ENCODE measurements around the gene ALOXE3.
"Not testable (repeated sequence)": the region's sequence is repeated elsewhere in the genome, so short reads cannot be mapped to it uniquely, and the experiment has no call there.

ALOXE3 gene

GRCh38 chr17:8096541-8096940, 21.8 kb downstream of the ALOXE3 start:
- no peak for DNase-seq (ENCODE audit: low read depth, low spot score)

- no peak for DNase-seq (ENCODE audit: low read depth, low spot score)
Measured at GRCh38 chr17:8095361-8095760, 23.0 kb downstream of the ALOXE3 start.

GRCh38 chr17:8091033-8091687, 27.2 kb downstream of the ALOXE3 start:
- DNase-seq (ENCODE audit: low read depth, low spot score) = no peak

- no peak for DNase-seq (ENCODE audit: low read depth, low spot score)
Measured at GRCh38 chr17:8089728-8090127, 28.6 kb downstream of the ALOXE3 start.

- DNase-seq (ENCODE audit: low read depth, low spot score) = no peak
Measured at GRCh38 chr17:8087952-8088230, 30.4 kb downstream of the ALOXE3 start.

- no peak for DNase-seq (ENCODE audit: low read depth, low spot score)
Measured at GRCh38 chr17:8087075-8087951, 31.0 kb downstream of the ALOXE3 start, which contains the start of gene ALOX12B. TSS of gene ALOX12B (minus strand) at chr17:8087716. CDS start at chr17:8087442, 274 bp downstream.

GRCh38 chr17:8084250-8084649, 34.1 kb downstream of the ALOXE3 start:
- DNase-seq (ENCODE audit: low read depth, low spot score) = no peak

GRCh38 chr17:8082292-8082691, 36.0 kb downstream of the ALOXE3 start:
- no peak for DNase-seq (ENCODE audit: low read depth, low spot score)

- no peak for DNase-seq (ENCODE audit: low read depth, low spot score)
Measured at GRCh38 chr17:8081876-8082275, 36.4 kb downstream of the ALOXE3 start.

- no peak for DNase-seq (ENCODE audit: low read depth, low spot score)
Measured at GRCh38 chr17:8080799-8081219, 37.5 kb downstream of the ALOXE3 start.

- no peak for DNase-seq (ENCODE audit: low read depth, low spot score)
Measured at GRCh38 chr17:8080208-8080798, 38.0 kb downstream of the ALOXE3 start.

GRCh38 chr17:8079291-8080207, 38.8 kb downstream of the ALOXE3 start:
- no peak for DNase-seq (ENCODE audit: low read depth, low spot score)

GRCh38 chr17:8077939-8078338, 40.4 kb downstream of the ALOXE3 start:
- not testable (repeated sequence) for DNase-seq (ENCODE audit: low read depth, low spot score)

- no peak for DNase-seq (ENCODE audit: low read depth, low spot score)
Measured at GRCh38 chr17:8076502-8077266, 41.6 kb downstream of the ALOXE3 start.

- no peak for DNase-seq (ENCODE audit: low read depth, low spot score)
Measured at GRCh38 chr17:8075574-8076342, 42.6 kb downstream of the ALOXE3 start.

- DNase-seq (ENCODE audit: low read depth, low spot score) = no peak
Measured at GRCh38 chr17:8075081-8075480, 43.2 kb downstream of the ALOXE3 start.

- DNase-seq (ENCODE audit: low read depth, low spot score) = no peak
Measured at GRCh38 chr17:8074554-8074953, 43.8 kb downstream of the ALOXE3 start.

GRCh38 chr17:8073627-8074484, 44.5 kb downstream of the ALOXE3 start:
- DNase-seq (ENCODE audit: low read depth, low spot score) = no peak
